HG02642 (cell line): ENCODE results near the gene HDDC2.

Experiments used
- ATAC-seq: cut with Tn5 transposase; IDR thresholded peaks from one replicate; pipeline ENCODE4 v1.9.1; 2021; ENCODE audit warnings: mild to moderate bottlenecking; ENCODE audit not compliant: unreplicated experiment, poor library complexity

Gene HDDC2

DNA sequence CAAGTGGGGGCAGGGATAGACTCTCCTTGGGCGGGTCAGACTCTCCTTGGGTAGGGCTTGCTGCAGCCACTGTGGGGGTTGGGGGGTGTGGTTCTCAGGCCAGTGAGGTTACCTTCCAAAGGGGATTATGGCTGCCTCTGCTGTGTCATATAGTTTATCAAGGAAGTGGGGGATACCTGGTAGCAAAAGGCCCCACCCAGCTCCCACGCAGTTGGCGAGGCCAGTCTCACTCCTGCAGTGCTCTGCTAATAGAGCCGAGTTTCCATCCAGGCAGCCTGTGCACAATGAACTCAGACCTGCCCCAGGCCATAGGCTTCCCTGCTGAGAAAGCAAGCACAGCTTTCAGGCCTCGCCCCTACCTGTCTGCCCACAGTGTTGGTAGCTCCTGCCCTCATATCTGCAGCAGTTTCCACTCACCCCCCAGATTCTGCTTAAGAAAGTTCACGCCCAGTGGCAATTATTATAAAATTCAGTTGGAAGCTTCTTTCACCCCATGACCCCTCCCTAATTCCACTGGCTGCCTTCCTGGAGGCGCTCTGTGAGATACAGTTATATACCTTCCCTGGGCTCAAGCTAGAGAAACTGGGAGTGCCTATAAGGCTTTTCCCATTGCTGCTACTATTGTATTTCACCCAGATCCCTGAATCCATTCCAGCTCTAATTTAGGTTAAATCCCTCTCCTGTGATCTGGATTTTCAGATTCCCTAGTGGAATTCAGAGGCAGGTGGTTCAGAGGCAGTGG, 56.1 kb downstream of the HDDC2 start:
- no peak for ATAC-seq

GRCh38 chr6:125245109-125245508, 56.7 kb downstream of the HDDC2 start:
- no peak for ATAC-seq

- ATAC-seq: no peak
These were observed 64.0 kb downstream of the HDDC2 start for GRCh38 chr6:125237764-125238163.

DNA sequence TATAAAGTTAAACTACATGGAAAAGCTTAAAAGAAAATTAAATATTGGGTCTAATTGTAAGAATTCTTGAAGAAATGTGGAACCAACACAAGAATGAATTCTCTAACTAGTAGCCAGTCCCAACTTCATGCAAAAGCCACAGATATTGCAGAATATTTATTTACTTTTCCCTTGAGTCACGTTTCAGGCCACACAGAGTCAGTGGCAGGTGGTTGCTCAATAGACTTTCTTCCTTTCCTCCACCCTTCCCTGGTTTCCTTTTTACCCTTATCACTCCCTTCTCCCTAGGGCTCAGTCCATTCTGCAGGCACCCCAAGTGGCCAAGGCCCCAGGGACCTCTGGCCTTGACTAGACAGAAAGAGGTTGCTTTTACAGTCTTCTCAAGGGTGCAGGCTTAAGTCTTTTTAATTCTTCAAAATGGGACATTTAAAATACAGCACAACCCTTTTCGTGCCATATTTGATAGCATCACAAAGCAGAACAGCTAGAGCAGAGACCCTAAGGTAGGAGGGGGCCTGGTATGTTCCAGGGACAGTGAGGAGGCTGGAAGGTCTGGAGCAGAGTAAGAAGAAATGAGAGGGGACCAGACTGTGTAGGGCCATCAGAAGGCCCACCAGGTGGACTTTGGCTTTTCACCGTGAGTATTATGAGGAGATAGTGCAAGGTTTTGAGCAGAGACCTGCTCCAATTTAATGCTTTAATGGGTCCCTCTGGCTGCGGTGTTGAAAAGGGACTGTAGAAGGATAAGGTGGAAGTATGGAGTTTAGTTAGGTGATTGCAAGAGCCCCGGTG, 65.0 kb downstream of the HDDC2 start:
- no peak for ATAC-seq

DNA sequence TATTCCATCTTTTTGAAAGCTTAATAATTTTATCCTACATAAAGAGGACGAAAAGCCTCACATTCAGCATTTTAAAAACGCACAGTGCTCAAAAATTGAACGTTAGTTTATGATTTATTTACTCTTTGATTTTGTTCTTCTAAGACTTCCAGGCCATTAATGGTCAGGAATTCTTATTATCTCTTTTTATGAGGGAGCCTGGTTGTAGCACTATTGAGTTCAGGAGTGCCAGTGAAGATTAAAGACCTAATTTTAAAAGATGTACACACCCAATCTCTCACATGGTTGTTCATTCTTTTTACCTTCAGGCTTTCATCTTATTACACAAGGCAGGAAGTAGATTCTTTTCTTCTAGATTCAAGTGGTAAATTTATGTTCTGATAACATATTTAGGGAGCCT, 68.6 kb downstream of the HDDC2 start:
- ATAC-seq: no peak

DNA sequence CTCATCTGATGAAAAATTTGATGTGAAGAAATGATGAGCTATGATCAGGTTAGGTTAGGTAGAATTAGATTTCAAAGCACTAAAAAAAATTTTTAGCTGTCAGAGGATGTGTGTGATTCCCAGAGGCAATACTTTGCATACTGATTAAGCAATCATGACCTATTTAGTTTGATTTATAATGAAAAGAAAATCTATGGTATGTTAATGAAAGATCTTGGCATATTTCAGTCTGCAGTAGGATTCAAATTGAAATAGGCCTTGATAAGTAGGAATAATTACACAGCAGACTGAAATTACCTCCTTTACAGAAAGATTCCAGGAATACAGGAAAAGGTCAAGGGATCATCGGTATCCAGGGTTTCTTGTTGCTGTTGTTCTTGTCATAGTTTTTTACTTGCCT, 69.3 kb downstream of the HDDC2 start:
- ATAC-seq: no peak

GRCh38 chr6:125231574-125232343, 70.0 kb downstream of the HDDC2 start:
- ATAC-seq: no peak

- ATAC-seq: no peak
These were observed 70.6 kb downstream of the HDDC2 start for GRCh38 chr6:125231133-125231532.

GRCh38 chr6:125230674-125231073, 71.1 kb downstream of the HDDC2 start:
- no peak for ATAC-seq

- no peak for ATAC-seq
These were observed 72.7 kb downstream of the HDDC2 start for GRCh38 chr6:125228981-125229479.

- ATAC-seq: no peak
These were observed 74.5 kb downstream of the HDDC2 start for GRCh38 chr6:125227244-125227643.
